Measurements from ENCODE around the gene TTLL9. TPM values are rescaled to one million over a fixed set of nuclear protein-coding genes. Genes with fewer than 3 reads are reported as not detected.

Gene TTLL9
- total and polyA plus RNA-seq, 2 of the 13 experiments (the other 11 are each of a cell fraction or from before 2014, with no cell fraction given) = not detected

GRCh38 chr20:31822421-31823330 is 47.8 kb upstream of the TTLL9 start (continued):
- TF ChIP-seq ZNF333 (CRISPR knock-in tag; IDR thresholded peaks at IDR 0.05; ENCODE audit: borderline replicate concordance) (0 out of 2 replicates have a peak, but pooled peaks have one; percentile 55), ZNF567 (CRISPR knock-in tag; IDR thresholded peaks at IDR 0.05; ENCODE audit: borderline replicate concordance) (0 out of 2 replicates have a peak, but pooled peaks have one; percentile 72), ZNF891 (CRISPR knock-in tag; IDR thresholded peaks at IDR 0.05) (peak; percentile 82), NFIB (CRISPR knock-in tag; IDR thresholded peaks at IDR 0.05; ENCODE audit: borderline replicate concordance) (no peak), PHB2 (IDR thresholded peaks at IDR 0.05; ENCODE audit: partially characterized antibody) (no peak), BHLHE40 (IDR thresholded peaks at IDR 0.05; ENCODE audit: low read length) (peak; percentile 49; the same call in 1 of the 2 replicates), LCORL (IDR thresholded peaks at IDR 0.05) (no peak), LCORL (CRISPR knock-in tag; IDR thresholded peaks at IDR 0.05) (peak; percentile 62), ZNF598 (CRISPR knock-in tag; IDR thresholded peaks at IDR 0.05; ENCODE audit: borderline replicate concordance) (peak; percentile 71; the same call in 1 of the 2 replicates), RELA (CRISPR knock-in tag; IDR thresholded peaks at IDR 0.05) (no peak; the same call in 1 of the 2 replicates), CSRNP1 (CRISPR knock-in tag; IDR thresholded peaks at IDR 0.05) (peak; percentile 71; the same call in 1 of the 2 replicates), HNRNPL (IDR thresholded peaks at IDR 0.05; ENCODE audit: low read depth, low read length) (peak; percentile 34; the same call in 1 of the 2 replicates), KAT8 (CRISPR knock-in tag; IDR thresholded peaks at IDR 0.05) (no peak), FOSL2 (CRISPR knock-in tag; IDR thresholded peaks at IDR 0.05) (peak; percentile 32), ZNF768 (CRISPR knock-in tag; IDR thresholded peaks at IDR 0.05) (peak; percentile 43; the same call in 1 of the 2 replicates), ZNF224 (CRISPR knock-in tag; IDR thresholded peaks at IDR 0.05) (peak; percentile 94; the same call in 1 of the 2 replicates), LBX2 (CRISPR knock-in tag; IDR thresholded peaks at IDR 0.05; ENCODE audit: borderline replicate concordance) (peak; percentile 48; the same call in 1 of the 2 replicates), HOXD1 (CRISPR knock-in tag; IDR thresholded peaks at IDR 0.05) (peak; percentile 11; the same call in 1 of the 2 replicates), TBP (CRISPR knock-in tag; IDR thresholded peaks at IDR 0.05) (no peak), ATF1 (CRISPR knock-in tag; IDR thresholded peaks at IDR 0.05) (no peak), REL (CRISPR knock-in tag; conservative IDR thresholded peaks at IDR 0.05) (no peak), REPIN1 (CRISPR knock-in tag; IDR thresholded peaks at IDR 0.05; ENCODE audit: borderline replicate concordance, low read depth) (0 out of 2 replicates have a peak, but pooled peaks have one; percentile 78), HMGXB4 (CRISPR knock-in tag; IDR thresholded peaks at IDR 0.05; ENCODE audit: borderline replicate concordance in 1 of 2, low read depth in 1 of 2) (peak; percentile 38 to 53; a peak in 2 of 4 replicates), KDM3A (CRISPR knock-in tag; IDR thresholded peaks at IDR 0.05; ENCODE audit: low read depth) (0 out of 2 replicates have a peak, but pooled peaks have one; percentile 85)

Data from HepG2 (cell line).